ENCODE results near the gene STK10. TPM values are rescaled to one million over a fixed set of nuclear protein-coding genes. Genes with fewer than 3 reads are reported as not detected.
A peak's percentile ranks its signal among the peaks of the same experiment; 100 is the strongest.

The STK10 gene
- total and polyA plus RNA-seq, 4 donors, result 2.8 to 21.7 (median 7.7) TPM

DNA sequence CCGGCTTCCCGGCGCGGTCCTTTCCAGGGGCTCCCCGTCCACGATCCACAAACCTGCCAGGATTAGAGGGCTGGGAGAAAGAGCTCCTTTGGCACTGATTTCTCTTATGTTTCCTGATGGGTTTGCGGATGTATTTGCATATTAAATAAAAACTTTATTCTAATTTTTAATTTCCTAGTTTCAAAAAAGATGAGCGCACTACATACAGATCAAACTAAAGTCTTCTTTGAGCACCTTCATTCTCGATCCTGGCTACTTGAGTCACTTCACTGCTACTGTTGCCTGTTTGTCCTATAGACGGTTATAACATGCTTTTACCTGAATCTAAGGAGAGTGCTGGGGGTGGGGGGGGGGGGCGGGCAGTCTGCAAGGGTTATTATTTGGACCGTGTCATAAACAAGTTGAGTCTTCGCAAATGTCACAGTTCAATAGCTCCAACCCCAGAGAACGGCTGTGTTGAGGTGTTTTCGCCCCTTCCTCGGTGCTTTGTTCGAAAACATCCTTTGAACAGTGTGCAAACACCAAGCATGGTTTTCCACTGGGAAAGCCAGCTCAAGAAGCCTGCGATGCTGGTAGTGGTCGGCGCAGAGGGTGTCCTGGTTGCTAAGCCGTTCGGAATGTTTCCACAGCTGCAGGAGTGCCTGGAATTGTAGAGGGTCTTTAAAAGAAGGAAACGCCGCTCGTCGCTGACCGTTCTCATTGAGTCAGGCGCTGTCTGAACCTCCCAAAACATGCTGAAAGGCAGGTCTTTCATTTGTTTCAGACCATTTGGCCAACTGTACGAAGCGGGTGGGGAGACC, 1.1 kb upstream of the STK10 start:
- H3K27ac ChIP-seq (ENCODE audit: low read depth in 1 of 2, low read length in 2 of 2), result no peak overlapping the region
- TF ChIP-seq HNF4A (conservative IDR thresholded peaks at IDR 0.05) (no peak), NR2F2 (IDR thresholded peaks at IDR 0.05) (peak; percentile 7), FOXA1 (IDR thresholded peaks at IDR 0.05) (no peak), EGR1 (IDR thresholded peaks at IDR 0.05; ENCODE audit: low read depth in 2 of 2) (no peak), FOXA2 (IDR thresholded peaks at IDR 0.05) (no peak), TAF1 (conservative IDR thresholded peaks at IDR 0.05) (no peak)
- TF ChIP-seq, protein P1, sequence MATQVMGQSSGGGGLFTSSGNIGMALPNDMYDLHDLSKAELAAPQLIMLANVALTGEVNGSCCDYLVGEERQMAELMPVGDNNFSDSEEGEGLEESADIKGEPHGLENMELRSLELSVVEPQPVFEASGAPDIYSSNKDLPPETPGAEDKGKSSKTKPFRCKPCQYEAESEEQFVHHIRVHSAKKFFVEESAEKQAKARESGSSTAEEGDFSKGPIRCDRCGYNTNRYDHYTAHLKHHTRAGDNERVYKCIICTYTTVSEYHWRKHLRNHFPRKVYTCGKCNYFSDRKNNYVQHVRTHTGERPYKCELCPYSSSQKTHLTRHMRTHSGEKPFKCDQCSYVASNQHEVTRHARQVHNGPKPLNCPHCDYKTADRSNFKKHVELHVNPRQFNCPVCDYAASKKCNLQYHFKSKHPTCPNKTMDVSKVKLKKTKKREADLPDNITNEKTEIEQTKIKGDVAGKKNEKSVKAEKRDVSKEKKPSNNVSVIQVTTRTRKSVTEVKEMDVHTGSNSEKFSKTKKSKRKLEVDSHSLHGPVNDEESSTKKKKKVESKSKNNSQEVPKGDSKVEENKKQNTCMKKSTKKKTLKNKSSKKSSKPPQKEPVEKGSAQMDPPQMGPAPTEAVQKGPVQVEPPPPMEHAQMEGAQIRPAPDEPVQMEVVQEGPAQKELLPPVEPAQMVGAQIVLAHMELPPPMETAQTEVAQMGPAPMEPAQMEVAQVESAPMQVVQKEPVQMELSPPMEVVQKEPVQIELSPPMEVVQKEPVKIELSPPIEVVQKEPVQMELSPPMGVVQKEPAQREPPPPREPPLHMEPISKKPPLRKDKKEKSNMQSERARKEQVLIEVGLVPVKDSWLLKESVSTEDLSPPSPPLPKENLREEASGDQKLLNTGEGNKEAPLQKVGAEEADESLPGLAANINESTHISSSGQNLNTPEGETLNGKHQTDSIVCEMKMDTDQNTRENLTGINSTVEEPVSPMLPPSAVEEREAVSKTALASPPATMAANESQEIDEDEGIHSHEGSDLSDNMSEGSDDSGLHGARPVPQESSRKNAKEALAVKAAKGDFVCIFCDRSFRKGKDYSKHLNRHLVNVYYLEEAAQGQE (IDR thresholded peaks at IDR 0.05), result no peak
- H3K36me3 ChIP-seq (ENCODE audit: control insufficient read depth in 4 of 4, insufficient read depth in 3 of 4, low read depth in 1 of 4, low read length in 3 of 4), result no peaks in the 10 kb centered on the region
- H3K4me3 ChIP-seq (ENCODE audit: low read depth in 1 of 3, low read length in 3 of 3), result peak overlapping the region in 1 of 3 donors; percentile 71
- H3K27me3 ChIP-seq (ENCODE audit: control insufficient read depth in 4 of 4, insufficient read depth in 4 of 4, low read length in 3 of 4), result no peaks in the 10 kb centered on the region
- peaks cover 0 to 16% (median 4%) of the 10 kb centered on the region in 4 donors for H3K4me1 ChIP-seq (ENCODE audit: control insufficient read depth in 4 of 4, insufficient read depth in 4 of 4, low read length in 3 of 4)
- DNase-seq (ENCODE audit: low spot score), result no peak
- peak overlapping the region in 1 of 2 donors; percentile 85 for H3K9ac ChIP-seq (ENCODE audit: low read depth in 1 of 2, low read length in 2 of 2)
- 34% methylated on average over 30 of the region's 30 CpGs for WGBS
- H3K9me3 ChIP-seq (ENCODE audit: control insufficient read depth in 4 of 4, low read length in 3 of 4), result no peaks in the 10 kb centered on the region

DNA sequence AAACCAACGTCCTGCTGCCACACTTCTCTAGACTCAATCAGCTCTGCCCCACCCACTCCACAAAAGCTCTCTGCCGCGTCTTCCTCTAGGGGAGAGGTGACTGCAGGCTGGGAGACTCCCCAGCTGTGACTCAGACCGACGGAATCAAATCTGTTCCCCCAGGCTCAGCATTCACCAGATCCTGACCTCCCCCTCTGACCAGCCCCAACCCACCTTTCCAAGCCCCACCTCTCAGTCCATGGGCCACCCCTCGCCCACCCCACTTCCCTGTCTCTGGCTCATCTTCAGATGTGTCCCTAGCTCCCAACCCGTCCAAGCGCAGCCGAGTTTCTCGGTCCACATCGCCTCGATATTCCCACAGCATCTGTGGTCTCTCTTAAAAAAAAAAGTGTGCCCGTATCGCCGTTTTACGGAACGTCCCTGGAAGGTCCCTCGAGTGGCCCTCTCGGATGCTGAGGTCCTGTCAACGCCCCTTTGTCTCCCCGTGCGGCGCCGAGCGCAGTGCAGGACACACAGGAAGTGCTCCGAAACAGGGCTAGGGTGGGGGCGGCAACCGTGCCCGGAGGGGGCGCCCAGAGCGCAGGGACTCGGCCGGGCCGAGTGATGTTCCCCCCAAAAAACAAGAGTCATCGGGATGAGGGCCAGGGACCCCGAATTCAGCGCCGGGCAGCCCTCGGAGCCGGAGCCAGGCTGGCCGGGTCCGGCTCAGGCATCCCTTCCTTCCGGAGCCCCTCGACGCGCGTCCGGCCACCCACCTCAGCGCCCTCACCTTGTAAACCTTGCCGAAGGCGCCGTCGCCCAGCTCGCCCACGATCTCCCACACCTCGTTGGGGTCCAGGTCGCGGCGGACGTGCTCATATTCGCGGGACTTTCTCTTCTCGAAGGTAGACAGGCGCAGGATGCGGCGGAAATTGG, 649 bp downstream of the STK10 start:
- WGBS, result 2% methylated on average over 66 of the region's 66 CpGs
- no peak for TF ChIP-seq FOXA1 (IDR thresholded peaks at IDR 0.05)
- no peak for TF ChIP-seq GABPA (IDR thresholded peaks at IDR 0.05 in 1 of 2, conservative IDR thresholded peaks at IDR 0.05 in 1 of 2)
- no peak for TF ChIP-seq JUND (IDR thresholded peaks at IDR 0.05)
- TF ChIP-seq TAF1 (conservative IDR thresholded peaks at IDR 0.05), result no peak
- TF ChIP-seq, protein P1 (IDR thresholded peaks at IDR 0.05), result no peak
- no peak for TF ChIP-seq EGR1 (IDR thresholded peaks at IDR 0.05; ENCODE audit: low read depth in 2 of 2)
- TF ChIP-seq, protein P2, sequence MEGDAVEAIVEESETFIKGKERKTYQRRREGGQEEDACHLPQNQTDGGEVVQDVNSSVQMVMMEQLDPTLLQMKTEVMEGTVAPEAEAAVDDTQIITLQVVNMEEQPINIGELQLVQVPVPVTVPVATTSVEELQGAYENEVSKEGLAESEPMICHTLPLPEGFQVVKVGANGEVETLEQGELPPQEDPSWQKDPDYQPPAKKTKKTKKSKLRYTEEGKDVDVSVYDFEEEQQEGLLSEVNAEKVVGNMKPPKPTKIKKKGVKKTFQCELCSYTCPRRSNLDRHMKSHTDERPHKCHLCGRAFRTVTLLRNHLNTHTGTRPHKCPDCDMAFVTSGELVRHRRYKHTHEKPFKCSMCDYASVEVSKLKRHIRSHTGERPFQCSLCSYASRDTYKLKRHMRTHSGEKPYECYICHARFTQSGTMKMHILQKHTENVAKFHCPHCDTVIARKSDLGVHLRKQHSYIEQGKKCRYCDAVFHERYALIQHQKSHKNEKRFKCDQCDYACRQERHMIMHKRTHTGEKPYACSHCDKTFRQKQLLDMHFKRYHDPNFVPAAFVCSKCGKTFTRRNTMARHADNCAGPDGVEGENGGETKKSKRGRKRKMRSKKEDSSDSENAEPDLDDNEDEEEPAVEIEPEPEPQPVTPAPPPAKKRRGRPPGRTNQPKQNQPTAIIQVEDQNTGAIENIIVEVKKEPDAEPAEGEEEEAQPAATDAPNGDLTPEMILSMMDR (IDR thresholded peaks at IDR 0.05; ENCODE audit: low read depth, low read length, missing input control), result no peak
- TF ChIP-seq YY1 (IDR thresholded peaks at IDR 0.05), result no peak
- no peak for TF ChIP-seq HNF4G (IDR thresholded peaks at IDR 0.05)
- no peak for TF ChIP-seq HNF4A (conservative IDR thresholded peaks at IDR 0.05)
- TF ChIP-seq, protein P3, sequence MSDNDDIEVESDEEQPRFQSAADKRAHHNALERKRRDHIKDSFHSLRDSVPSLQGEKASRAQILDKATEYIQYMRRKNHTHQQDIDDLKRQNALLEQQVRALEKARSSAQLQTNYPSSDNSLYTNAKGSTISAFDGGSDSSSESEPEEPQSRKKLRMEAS (IDR thresholded peaks at IDR 0.05), result no peak
- TF ChIP-seq RXRA (IDR thresholded peaks at IDR 0.05), result no peak
- TF ChIP-seq, protein P4, sequence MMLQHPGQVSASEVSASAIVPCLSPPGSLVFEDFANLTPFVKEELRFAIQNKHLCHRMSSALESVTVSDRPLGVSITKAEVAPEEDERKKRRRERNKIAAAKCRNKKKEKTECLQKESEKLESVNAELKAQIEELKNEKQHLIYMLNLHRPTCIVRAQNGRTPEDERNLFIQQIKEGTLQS (IDR thresholded peaks at IDR 0.05), result no peak
- TF ChIP-seq RAD21 (IDR thresholded peaks at IDR 0.05), result no peak
- TF ChIP-seq, protein P5, sequence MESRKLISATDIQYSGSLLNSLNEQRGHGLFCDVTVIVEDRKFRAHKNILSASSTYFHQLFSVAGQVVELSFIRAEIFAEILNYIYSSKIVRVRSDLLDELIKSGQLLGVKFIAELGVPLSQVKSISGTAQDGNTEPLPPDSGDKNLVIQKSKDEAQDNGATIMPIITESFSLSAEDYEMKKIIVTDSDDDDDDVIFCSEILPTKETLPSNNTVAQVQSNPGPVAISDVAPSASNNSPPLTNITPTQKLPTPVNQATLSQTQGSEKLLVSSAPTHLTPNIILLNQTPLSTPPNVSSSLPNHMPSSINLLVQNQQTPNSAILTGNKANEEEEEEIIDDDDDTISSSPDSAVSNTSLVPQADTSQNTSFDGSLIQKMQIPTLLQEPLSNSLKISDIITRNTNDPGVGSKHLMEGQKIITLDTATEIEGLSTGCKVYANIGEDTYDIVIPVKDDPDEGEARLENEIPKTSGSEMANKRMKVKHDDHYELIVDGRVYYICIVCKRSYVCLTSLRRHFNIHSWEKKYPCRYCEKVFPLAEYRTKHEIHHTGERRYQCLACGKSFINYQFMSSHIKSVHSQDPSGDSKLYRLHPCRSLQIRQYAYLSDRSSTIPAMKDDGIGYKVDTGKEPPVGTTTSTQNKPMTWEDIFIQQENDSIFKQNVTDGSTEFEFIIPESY (IDR thresholded peaks at IDR 0.05), result no peak

More for the DNA sequence above, 649 bp downstream of the STK10 start:
- Histone ChIP-seq H3K9ac (ENCODE audit: low read depth in 1 of 2, low read length in 2 of 2) (peak overlapping the region; percentile 55 to 71), H3K27me3 (ENCODE audit: control insufficient read depth in 4 of 4, insufficient read depth in 4 of 4, low read length in 3 of 4) (no peaks in the 10 kb centered on the region), H3K9me3 (ENCODE audit: control insufficient read depth in 4 of 4, low read length in 3 of 4) (no peaks in the 10 kb centered on the region), H3K4me1 (ENCODE audit: control insufficient read depth in 4 of 4, insufficient read depth in 4 of 4, low read length in 3 of 4) (peaks cover 0 to 16% (median 4%) of the 10 kb centered on the region in 4 donors), H3K36me3 (ENCODE audit: control insufficient read depth in 4 of 4, insufficient read depth in 3 of 4, low read depth in 1 of 4, low read length in 3 of 4) (no peaks in the 10 kb centered on the region), H3K27ac (ENCODE audit: low read depth in 1 of 2, low read length in 2 of 2) (peak overlapping the region; percentile 77 to 89), H3K4me3 (ENCODE audit: low read depth in 1 of 3, low read length in 3 of 3) (peak overlapping the region; percentile 68 to 87 (median 71))
- peak; percentile 59 for DNase-seq (ENCODE audit: low spot score)
